Subcutaneous adipose tissue (tissue), 4 donors: ENCODE data around the gene ABAT. TPM values are rescaled to one million over a fixed set of nuclear protein-coding genes. Genes with fewer than 3 reads are reported as not detected.

Source experiments
- total RNA-seq, 4 donors: library from RNA; depleted of rRNA; stranded (reverse); fragments of >200 nt; gene quantifications; one replicate each; pipeline ENCODE4 v1.1.0, GENCODE V29; 2016
- TF ChIP-seq, protein P1 (sequence below): fragments of 450-650 bp; IDR thresholded peaks from one replicate; pipeline ENCODE4 v1.5.1; 2016; ENCODE audit warnings: low read depth, mild to moderate bottlenecking, control low read depth, antibody characterized with exemption, moderate library complexity

Gene ABAT
- total RNA-seq, 4 donors from 2014 or later, result 4.9 to 9.8 (median 7.0) TPM

DNA sequence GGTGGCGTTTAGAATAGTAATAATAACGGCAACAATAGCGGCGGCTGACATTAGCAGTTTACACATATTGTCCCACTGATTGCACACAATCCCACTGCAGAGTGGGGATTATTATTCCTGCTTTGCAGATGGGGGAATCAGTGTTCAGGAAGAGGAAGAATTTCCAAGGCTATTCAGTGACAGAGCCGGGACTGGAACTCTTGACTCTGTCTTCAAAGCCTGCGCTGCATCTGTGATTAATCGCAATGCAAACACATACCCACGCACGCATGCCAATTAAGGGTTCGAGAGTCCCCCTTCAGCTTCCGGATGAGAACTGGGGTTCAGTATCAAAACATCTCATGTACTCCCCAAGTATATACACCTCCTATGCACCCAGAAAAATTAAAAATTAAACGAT is 93.9 kb downstream of the ABAT start:
- TF ChIP-seq, protein P1, sequence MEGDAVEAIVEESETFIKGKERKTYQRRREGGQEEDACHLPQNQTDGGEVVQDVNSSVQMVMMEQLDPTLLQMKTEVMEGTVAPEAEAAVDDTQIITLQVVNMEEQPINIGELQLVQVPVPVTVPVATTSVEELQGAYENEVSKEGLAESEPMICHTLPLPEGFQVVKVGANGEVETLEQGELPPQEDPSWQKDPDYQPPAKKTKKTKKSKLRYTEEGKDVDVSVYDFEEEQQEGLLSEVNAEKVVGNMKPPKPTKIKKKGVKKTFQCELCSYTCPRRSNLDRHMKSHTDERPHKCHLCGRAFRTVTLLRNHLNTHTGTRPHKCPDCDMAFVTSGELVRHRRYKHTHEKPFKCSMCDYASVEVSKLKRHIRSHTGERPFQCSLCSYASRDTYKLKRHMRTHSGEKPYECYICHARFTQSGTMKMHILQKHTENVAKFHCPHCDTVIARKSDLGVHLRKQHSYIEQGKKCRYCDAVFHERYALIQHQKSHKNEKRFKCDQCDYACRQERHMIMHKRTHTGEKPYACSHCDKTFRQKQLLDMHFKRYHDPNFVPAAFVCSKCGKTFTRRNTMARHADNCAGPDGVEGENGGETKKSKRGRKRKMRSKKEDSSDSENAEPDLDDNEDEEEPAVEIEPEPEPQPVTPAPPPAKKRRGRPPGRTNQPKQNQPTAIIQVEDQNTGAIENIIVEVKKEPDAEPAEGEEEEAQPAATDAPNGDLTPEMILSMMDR, result no peak

- TF ChIP-seq, protein P1, result no peak
Observed at GRCh38 chr16:8768692-8769091, 94.3 kb downstream of the ABAT start.

DNA sequence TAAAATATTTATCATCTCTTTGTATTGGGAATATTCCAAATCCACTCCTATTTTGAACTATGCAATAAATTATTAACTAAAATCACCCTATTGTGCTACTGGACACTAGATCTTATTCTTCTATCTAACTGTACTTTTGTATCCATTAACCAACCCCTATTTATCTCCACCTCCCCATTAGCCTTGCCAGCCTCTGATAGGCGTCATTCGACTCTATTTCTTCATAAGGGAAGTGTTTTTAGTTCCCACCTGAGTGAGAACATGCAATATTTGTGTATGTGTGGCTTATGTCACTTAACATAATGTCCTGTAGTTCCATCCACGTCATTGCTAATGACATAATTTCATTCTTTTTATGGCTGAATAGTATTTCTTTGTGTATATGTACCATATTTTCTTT is 99.1 kb downstream of the ABAT start:
- TF ChIP-seq, protein P1, result no peak

- TF ChIP-seq, protein P1, result no peak
Observed at GRCh38 chr16:8774208-8774607, 99.8 kb downstream of the ABAT start.

DNA sequence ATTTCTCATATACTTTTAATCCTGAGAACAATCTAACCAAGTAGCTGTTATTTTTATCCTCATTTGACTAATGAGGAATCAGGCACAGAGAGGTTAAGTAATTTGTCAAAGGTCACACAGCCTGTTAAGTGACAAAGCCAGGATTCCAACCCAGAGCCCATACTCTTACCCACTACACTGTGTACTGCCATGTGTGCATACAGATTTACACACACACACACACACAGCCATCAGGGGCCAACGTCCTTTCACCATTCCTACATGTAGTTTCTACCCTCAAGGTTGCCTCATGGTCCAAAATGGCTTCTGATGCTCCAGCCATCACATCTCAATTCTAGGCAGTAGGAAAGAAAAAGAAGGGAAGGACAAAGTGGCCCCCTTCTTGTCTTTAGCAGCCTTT is 100.9 kb downstream of the ABAT start:
- TF ChIP-seq, protein P1, result no peak

GRCh38 chr16:8776129-8776584 is 101.7 kb downstream of the ABAT start:
- TF ChIP-seq, protein P1, result no peak

DNA sequence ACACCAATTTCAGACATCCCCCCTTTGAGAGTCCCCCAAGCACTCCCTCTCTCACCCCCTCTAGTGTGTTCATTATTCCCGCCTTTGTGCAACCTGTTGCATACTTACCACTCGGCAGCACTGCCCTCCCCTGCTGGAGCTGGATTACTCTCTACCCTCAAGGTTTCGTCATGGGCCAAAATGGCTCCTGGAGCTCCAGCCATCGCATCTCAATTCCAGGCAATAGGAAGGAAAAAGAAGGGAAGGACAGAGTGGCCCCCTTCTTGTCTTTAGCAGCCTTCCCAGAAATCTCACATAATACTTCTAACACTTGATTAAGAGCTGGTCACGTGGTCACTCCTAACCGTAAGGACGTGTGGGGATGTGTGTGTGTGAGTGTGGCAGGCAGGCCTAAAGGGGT is 102.8 kb downstream of the ABAT start:
- TF ChIP-seq, protein P1, result no peak
